B cell (primary cell): ENCODE results near the gene CAV2.

Experiments
- EZH2 ChIP-seq: IDR thresholded peaks from 2 replicates; pipeline ENCODE4 v1.6.1; 2012; ENCODE audit warnings: borderline replicate concordance, low read depth, mild to moderate bottlenecking, moderate library complexity, low read length; ENCODE audit not compliant: insufficient read depth, poor library complexity, severe bottlenecking
- TF ChIP-seq, protein P1 (sequence below): fragments of 200-600 bp; IDR thresholded peaks from one replicate; pipeline ENCODE4 v1.8.0; 2022; ENCODE audit warnings: antibody characterized with exemption, mild to moderate bottlenecking

DNA sequence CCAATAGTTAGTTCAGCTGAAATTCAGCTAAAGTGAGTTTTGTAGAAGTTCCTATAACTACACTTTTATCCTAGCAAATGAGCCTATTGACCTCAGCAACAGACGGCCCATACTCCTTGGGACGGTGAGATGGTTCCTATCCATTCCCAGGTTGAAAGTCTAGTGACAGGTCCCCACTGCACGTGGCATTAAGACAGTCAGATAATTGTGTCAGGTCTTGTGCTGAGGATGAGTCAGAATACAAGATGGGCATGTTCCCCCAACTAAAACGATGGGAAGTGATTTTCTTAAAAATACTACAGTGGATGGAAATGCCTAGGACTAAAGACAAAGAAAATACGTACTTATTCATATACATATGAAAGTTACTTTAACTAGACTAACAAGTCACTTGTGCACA, 27.4 kb downstream of the CAV2 start:
- TF ChIP-seq EZH2 = no peak
- TF ChIP-seq, protein P1, sequence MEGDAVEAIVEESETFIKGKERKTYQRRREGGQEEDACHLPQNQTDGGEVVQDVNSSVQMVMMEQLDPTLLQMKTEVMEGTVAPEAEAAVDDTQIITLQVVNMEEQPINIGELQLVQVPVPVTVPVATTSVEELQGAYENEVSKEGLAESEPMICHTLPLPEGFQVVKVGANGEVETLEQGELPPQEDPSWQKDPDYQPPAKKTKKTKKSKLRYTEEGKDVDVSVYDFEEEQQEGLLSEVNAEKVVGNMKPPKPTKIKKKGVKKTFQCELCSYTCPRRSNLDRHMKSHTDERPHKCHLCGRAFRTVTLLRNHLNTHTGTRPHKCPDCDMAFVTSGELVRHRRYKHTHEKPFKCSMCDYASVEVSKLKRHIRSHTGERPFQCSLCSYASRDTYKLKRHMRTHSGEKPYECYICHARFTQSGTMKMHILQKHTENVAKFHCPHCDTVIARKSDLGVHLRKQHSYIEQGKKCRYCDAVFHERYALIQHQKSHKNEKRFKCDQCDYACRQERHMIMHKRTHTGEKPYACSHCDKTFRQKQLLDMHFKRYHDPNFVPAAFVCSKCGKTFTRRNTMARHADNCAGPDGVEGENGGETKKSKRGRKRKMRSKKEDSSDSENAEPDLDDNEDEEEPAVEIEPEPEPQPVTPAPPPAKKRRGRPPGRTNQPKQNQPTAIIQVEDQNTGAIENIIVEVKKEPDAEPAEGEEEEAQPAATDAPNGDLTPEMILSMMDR = no peak
